HepG2 (cell line): Measurements from ENCODE around the gene DSTN. TPM values are rescaled to one million over a fixed set of nuclear protein-coding genes. Genes with fewer than 3 reads are reported as not detected.
A peak's percentile ranks its signal among the peaks of the same experiment; 100 is the strongest.

Experiments
- FOXA3 ChIP-seq: IDR thresholded peaks from 2 replicates; pipeline ENCODE4 v1.6.1; 2016; ENCODE audit warnings: missing genetic modification reagents, missing compliant biosample characterization
- NCOA5 ChIP-seq: sonication (generic); formaldehyde crosslinking; IDR thresholded peaks from 2 replicates; pipeline ENCODE4 v1.4.0; 2020; ENCODE audit warnings: missing genetic modification reagents
- PHF20 ChIP-seq: sonication (generic); formaldehyde crosslinking; IDR thresholded peaks from 2 replicates; pipeline ENCODE4 v1.5.0; 2020; ENCODE audit warnings: mild to moderate bottlenecking, missing genetic modification reagents
- RAD21 ChIP-seq: fragments of 450-650 bp; formaldehyde crosslinking; IDR thresholded peaks from 2 replicates; pipeline ENCODE4 v1.5.0; 2020; ENCODE audit warnings: mild to moderate bottlenecking
- RBM39 ChIP-seq: fragments of 200-400 bp; formaldehyde crosslinking; IDR thresholded peaks from one replicate; pipeline ENCODE4 v1.6.1; 2018; ENCODE audit warnings: antibody characterized with exemption, mild to moderate bottlenecking, low read depth, low read length; ENCODE audit not compliant: poor library complexity, severe bottlenecking
- RFXAP ChIP-seq: sonication (generic); formaldehyde crosslinking; IDR thresholded peaks from 2 replicates; pipeline ENCODE4 v1.4.0; 2020; ENCODE audit warnings: missing genetic modification reagents, borderline replicate concordance
- SMC3 ChIP-seq: IDR thresholded peaks from 2 replicates; pipeline ENCODE4 v1.6.1; 2011; ENCODE audit warnings: low read length, improper control_type of control experiment
- TEAD3 ChIP-seq: optimal IDR thresholded peaks from 2 replicates; pipeline ENCODE3; 2016; ENCODE audit warnings: borderline replicate concordance
- THAP9 ChIP-seq: sonication (generic); formaldehyde crosslinking; IDR thresholded peaks from 2 replicates; pipeline ENCODE4; 2020; ENCODE audit warnings: missing genetic modification reagents, mild to moderate bottlenecking, borderline replicate concordance
- ZFP36 ChIP-seq: fragments of 150-350 bp; IDR thresholded peaks from 2 replicates; pipeline ENCODE4 v1.6.1; 2018; ENCODE audit warnings: borderline replicate concordance, low read length, low read depth; ENCODE audit not compliant: partially characterized antibody
- ZFX ChIP-seq: sonication (generic); formaldehyde crosslinking; IDR thresholded peaks from 2 replicates; pipeline ENCODE4 v1.4.0; 2020; ENCODE audit warnings: mild to moderate bottlenecking, low read depth, missing genetic modification reagents, moderate library complexity
- ZMYM4 ChIP-seq: sonication (generic); formaldehyde crosslinking; IDR thresholded peaks from 2 replicates; pipeline ENCODE4 v1.8.1; 2023; ENCODE audit warnings: mild to moderate bottlenecking, missing genetic modification reagents
- ZNF34 ChIP-seq: sonication (generic); formaldehyde crosslinking; IDR thresholded peaks from 2 replicates; pipeline ENCODE4 v1.4.0; 2020; ENCODE audit warnings: mild to moderate bottlenecking, missing genetic modification reagents, borderline replicate concordance
- ZNF431 ChIP-seq: sonication (generic); formaldehyde crosslinking; IDR thresholded peaks from 2 replicates; pipeline ENCODE4 v1.9.0; 2022; ENCODE audit warnings: missing genetic modification reagents, low read depth, mild to moderate bottlenecking, borderline replicate concordance
- ZNF441 ChIP-seq: sonication (generic); formaldehyde crosslinking; IDR thresholded peaks from 2 replicates; pipeline ENCODE4 v1.7.0; 2021; ENCODE audit warnings: missing genetic modification reagents, borderline replicate concordance
- ZNF652 ChIP-seq: IDR thresholded peaks from 2 replicates; pipeline ENCODE4 v1.6.1; 2016; ENCODE audit warnings: low read depth, borderline replicate concordance
- ZNF746 ChIP-seq: sonication (generic); formaldehyde crosslinking; IDR thresholded peaks from 2 replicates; pipeline ENCODE4 v1.8.0; 2022; ENCODE audit warnings: mild to moderate bottlenecking, missing genetic modification reagents
- polyA plus RNA-seq, 8 experiments: library from polyadenylated mRNA; depleted of rRNA in 3 of 8; stranded (reverse) in 7 of 8; unstranded in 1 of 8; fragments of >200 nt; fragmentation: Illumina TruSeq in 4 of 8; extraction: Trizol in 4 of 8; gene quantifications; 2 replicates each; pipeline versions ENCODE4 v1.2.1 to v1.2.3, GENCODE V29; 2011 to 2016; ENCODE audit warnings: low read depth in 4 of 8, missing spikeins in 1 of 8, mixed read lengths in 1 of 8; ENCODE audit not compliant: insufficient read depth in 1 of 8
- total RNA-seq, 5 experiments: library from RNA; depleted of rRNA; stranded (reverse); fragments of >200 nt; fragmentation: Illumina TruSeq; extraction: Trizol; gene quantifications; 2 replicates each; pipeline ENCODE4 v1.2.3, GENCODE V29; 2016; ENCODE audit warnings: low read depth in 1 of 5
- TF ChIP-seq, protein P1 (sequence below): sonication (generic); formaldehyde crosslinking; IDR thresholded peaks from 2 replicates; pipeline ENCODE4 v1.9.0; 2022; ENCODE audit warnings: missing genetic modification reagents, mild to moderate bottlenecking, borderline replicate concordance
- TF ChIP-seq, protein P2 (sequence below): sonication (generic); formaldehyde crosslinking; IDR thresholded peaks from 2 replicates; pipeline ENCODE4 v1.5.0; 2020; ENCODE audit warnings: mild to moderate bottlenecking, missing genetic modification reagents, borderline replicate concordance
- TF ChIP-seq, protein P3 (sequence below): sonication (generic); IDR thresholded peaks from 2 replicates; pipeline ENCODE4 v1.6.1; 2016; ENCODE audit warnings: low read depth, borderline replicate concordance

Gene DSTN
- total and polyA plus RNA-seq, 2 of the 13 experiments (the other 11 are each of a cell fraction or from before 2014, with no cell fraction given) = 27.6 to 106 TPM

DNA sequence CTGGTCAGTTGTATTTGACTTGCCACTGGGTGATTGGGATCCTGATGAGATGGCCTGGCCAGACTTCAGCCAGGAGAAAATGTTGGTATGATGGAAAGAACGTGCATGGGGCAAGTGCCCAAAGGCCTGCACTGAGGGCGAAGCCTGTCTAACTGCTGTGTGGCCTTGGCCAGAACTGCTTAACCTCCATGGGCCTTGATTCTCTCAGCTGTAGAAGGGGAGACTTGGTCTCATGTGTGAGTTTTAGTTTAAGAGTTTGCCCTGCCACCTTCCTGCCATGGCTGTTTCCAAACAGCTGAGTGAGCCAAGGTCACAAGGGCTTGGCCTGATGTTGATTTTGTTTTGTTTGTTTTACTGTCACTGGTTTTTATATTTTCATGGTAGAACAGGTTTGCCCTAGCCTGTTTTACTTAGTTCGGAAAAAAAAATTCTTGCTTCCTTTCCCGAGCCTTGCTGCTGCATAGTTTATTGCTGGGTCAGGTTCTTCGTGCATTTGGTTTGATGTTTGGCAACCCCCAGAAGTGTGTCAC lies 35.3 kb downstream of the DSTN start (continued):
- TF ChIP-seq THAP9 (CRISPR knock-in tag) = peak; percentile 94
- TF ChIP-seq PHF20 = no peak
- TF ChIP-seq ZNF34 (CRISPR knock-in tag) = no peak
- TF ChIP-seq RAD21 (CRISPR knock-in tag) = peak; percentile 44
- TF ChIP-seq RBM39 = no peak
- TF ChIP-seq, protein P1, sequence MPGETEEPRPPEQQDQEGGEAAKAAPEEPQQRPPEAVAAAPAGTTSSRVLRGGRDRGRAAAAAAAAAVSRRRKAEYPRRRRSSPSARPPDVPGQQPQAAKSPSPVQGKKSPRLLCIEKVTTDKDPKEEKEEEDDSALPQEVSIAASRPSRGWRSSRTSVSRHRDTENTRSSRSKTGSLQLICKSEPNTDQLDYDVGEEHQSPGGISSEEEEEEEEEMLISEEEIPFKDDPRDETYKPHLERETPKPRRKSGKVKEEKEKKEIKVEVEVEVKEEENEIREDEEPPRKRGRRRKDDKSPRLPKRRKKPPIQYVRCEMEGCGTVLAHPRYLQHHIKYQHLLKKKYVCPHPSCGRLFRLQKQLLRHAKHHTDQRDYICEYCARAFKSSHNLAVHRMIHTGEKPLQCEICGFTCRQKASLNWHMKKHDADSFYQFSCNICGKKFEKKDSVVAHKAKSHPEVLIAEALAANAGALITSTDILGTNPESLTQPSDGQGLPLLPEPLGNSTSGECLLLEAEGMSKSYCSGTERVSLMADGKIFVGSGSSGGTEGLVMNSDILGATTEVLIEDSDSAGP (CRISPR knock-in tag) = peak; percentile 66
- TF ChIP-seq NCOA5 (CRISPR knock-in tag) = no peak
- TF ChIP-seq, protein P2, sequence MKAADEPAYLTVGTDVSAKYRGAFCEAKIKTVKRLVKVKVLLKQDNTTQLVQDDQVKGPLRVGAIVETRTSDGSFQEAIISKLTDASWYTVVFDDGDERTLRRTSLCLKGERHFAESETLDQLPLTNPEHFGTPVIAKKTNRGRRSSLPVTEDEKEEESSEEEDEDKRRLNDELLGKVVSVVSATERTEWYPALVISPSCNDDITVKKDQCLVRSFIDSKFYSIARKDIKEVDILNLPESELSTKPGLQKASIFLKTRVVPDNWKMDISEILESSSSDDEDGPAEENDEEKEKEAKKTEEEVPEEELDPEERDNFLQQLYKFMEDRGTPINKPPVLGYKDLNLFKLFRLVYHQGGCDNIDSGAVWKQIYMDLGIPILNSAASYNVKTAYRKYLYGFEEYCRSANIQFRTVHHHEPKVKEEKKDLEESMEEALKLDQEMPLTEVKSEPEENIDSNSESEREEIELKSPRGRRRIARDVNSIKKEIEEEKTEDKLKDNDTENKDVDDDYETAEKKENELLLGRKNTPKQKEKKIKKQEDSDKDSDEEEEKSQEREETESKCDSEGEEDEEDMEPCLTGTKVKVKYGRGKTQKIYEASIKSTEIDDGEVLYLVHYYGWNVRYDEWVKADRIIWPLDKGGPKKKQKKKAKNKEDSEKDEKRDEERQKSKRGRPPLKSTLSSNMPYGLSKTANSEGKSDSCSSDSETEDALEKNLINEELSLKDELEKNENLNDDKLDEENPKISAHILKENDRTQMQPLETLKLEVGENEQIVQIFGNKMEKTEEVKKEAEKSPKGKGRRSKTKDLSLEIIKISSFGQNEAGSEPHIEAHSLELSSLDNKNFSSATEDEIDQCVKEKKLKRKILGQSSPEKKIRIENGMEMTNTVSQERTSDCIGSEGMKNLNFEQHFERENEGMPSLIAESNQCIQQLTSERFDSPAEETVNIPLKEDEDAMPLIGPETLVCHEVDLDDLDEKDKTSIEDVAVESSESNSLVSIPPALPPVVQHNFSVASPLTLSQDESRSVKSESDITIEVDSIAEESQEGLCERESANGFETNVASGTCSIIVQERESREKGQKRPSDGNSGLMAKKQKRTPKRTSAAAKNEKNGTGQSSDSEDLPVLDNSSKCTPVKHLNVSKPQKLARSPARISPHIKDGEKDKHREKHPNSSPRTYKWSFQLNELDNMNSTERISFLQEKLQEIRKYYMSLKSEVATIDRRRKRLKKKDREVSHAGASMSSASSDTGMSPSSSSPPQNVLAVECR (CRISPR knock-in tag) = peak; percentile 65; the same call in 1 of the 2 replicates
- 0 out of 2 replicates have a peak, but pooled peaks have one; percentile 14 for TF ChIP-seq ZNF441 (CRISPR knock-in tag)
- TF ChIP-seq RFXAP (CRISPR knock-in tag) = no peak
- peak; percentile 22; the same call in 1 of the 2 replicates for TF ChIP-seq SMC3
- peak; percentile 82 for TF ChIP-seq ZMYM4 (CRISPR knock-in tag)
- peak; percentile 54; the same call in 1 of the 2 replicates for TF ChIP-seq ZFX (CRISPR knock-in tag)
- TF ChIP-seq TEAD3 (CRISPR knock-in tag) = peak; percentile 9
- TF ChIP-seq ZNF746 (CRISPR knock-in tag) = no peak; the same call in 1 of the 2 replicates
- peak; percentile 65 for TF ChIP-seq ZNF652
- TF ChIP-seq, protein P3, sequence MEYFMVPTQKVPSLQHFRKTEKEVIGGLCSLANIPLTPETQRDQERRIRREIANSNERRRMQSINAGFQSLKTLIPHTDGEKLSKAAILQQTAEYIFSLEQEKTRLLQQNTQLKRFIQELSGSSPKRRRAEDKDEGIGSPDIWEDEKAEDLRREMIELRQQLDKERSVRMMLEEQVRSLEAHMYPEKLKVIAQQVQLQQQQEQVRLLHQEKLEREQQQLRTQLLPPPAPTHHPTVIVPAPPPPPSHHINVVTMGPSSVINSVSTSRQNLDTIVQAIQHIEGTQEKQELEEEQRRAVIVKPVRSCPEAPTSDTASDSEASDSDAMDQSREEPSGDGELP = peak; percentile 100
- no peak for TF ChIP-seq ZFP36
- peak; percentile 94 for TF ChIP-seq FOXA3
- no peak for TF ChIP-seq ZNF431
